HAP-1 (cell line): ENCODE results near the gene SLC25A5.

Experiments
- DNase-seq, 2 experiments: peaks; one replicate each; pipeline ENCODE4 v3.0.0-alpha.2; 2016 to 2020; ENCODE audit warnings: low spot score in 2 of 2
- H3K27me3 ChIP-seq: fragments of 250-450 bp; sonication (Bioruptor Pico); 2 replicates; pipeline ENCODE4 v1.5.1; 2020; ENCODE audit warnings: low read depth, mild to moderate bottlenecking, moderate library complexity
- H3K36me3 ChIP-seq: fragments of 250-450 bp; sonication (Bioruptor Pico); replicated peaks from 2 replicates; pipeline ENCODE4 v1.5.1; 2020; ENCODE audit warnings: mild to moderate bottlenecking
- H3K4me1 ChIP-seq: fragments of 250-450 bp; sonication (Bioruptor Pico); 2 replicates; pipeline ENCODE4 v1.5.1; 2020; ENCODE audit warnings: mild to moderate bottlenecking
- H3K4me3 ChIP-seq: fragments of 250-450 bp; sonication (Bioruptor Pico); 2 replicates; pipeline ENCODE4 v1.5.1; 2020; ENCODE audit warnings: mild to moderate bottlenecking, moderate library complexity
- H3K9me3 ChIP-seq: fragments of 250-450 bp; sonication (Bioruptor Pico); 2 replicates; pipeline ENCODE4 v1.5.1; 2020; ENCODE audit warnings: mild to moderate bottlenecking, moderate library complexity
- in situ Hi-C: fragments of 300-500 bp; cut with MboI; formaldehyde crosslinking; loops from 3 replicates; pipeline ENCODE4 v1.14.3; 2020; ENCODE audit warnings: low sequenced_read_pairs, inconsistent platforms, mixed read lengths

Gene SLC25A5

GRCh38 chrX:119465555-119465954 is 2.7 kb upstream of the SLC25A5 start:
- in situ Hi-C loops = no loop called here
- H3K27me3 ChIP-seq = no peaks in the 10 kb centered on the region
- no peak overlapping the region for H3K4me3 ChIP-seq
- DNase-seq = no peak
- peaks cover 21% of the 10 kb centered on the region for H3K36me3 ChIP-seq
- H3K9me3 ChIP-seq = no peaks in the 10 kb centered on the region
- H3K4me1 ChIP-seq = peaks cover 11% of the 10 kb centered on the region

- in situ Hi-C loops = no loop called here
- Histone ChIP-seq H3K27me3 (no peaks in the 10 kb centered on the region), H3K4me1 (peaks cover 11% of the 10 kb centered on the region), H3K9me3 (no peaks in the 10 kb centered on the region), H3K4me3 (no peak overlapping the region), H3K36me3 (peaks cover 34% of the 10 kb centered on the region)
- no peak for DNase-seq
These were observed 1.3 kb upstream of the SLC25A5 start for GRCh38 chrX:119466970-119467369.

DNA sequence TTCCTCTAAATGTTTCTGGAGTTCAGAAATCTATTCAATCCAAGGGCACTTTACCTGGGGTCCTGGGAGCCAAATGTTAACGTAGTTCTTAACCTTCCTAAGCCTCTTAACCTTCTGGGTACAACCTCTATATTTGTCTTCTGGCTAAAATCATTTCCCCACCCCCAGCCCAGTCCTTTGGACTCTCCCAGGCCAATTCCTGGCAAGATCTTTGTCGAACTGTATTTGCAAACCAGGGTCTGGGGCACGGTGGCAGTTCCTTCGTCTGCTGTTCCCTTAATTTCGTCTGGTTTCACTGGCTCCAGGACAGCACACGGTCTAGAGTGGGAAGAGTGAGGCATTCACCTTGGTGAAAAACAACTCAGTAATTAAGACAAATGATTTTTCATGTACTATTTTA is 811 bp upstream of the SLC25A5 start:
- H3K36me3 ChIP-seq = peaks cover 34% of the 10 kb centered on the region
- in situ Hi-C loops = no loop called here
- H3K9me3 ChIP-seq = no peaks in the 10 kb centered on the region
- no peaks in the 10 kb centered on the region for H3K27me3 ChIP-seq
- peak overlapping the region; percentile 95; the same call in 1 of the 2 replicates for H3K4me3 ChIP-seq
- DNase-seq = no peak
- H3K4me1 ChIP-seq = peaks cover 13% of the 10 kb centered on the region

DNA sequence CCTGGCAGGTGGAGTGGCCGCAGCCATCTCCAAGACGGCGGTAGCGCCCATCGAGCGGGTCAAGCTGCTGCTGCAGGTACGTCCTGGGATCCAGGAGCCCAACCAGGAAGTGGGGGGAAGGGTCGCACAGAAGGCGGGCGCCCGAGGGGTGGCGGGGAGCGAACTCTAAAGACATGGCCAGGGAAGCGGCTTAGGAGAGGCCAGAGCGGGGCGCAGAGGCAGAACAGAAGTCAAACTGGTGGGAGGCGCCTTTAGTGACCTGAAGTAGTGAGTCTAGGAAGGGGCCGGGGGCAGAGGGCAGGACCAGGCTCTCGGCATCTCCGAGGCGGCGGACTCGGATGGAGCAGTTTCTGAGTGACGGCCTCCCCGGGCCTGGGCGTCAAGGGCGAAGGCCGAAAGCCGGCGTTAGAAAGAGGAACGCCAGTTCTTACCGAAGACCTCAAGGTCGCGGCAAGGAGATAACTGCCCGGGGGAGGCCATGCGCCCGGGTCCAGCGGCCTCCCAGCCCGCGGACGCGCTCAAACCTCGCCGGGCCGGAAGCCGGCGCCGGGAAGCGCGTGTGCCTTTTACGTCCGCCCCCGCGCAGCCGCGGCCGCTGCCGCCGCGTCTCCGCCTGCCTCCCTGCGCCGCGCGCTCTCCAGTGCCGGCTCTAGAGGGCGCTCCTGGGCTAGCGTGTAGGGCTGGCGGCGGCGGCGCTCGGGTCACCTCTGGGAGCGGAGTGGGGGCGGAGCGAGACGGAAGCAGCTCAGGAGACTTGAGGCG is 488 bp downstream of the SLC25A5 start:
- Histone ChIP-seq H3K27me3 (no peaks in the 10 kb centered on the region), H3K9me3 (no peaks in the 10 kb centered on the region), H3K4me3 (peak overlapping the region; percentile 95), H3K4me1 (peaks cover 13% of the 10 kb centered on the region), H3K36me3 (peaks cover 34% of the 10 kb centered on the region)
- DNase-seq = peak; percentile 82 to 96
- in situ Hi-C loops = no loop called here

DNA sequence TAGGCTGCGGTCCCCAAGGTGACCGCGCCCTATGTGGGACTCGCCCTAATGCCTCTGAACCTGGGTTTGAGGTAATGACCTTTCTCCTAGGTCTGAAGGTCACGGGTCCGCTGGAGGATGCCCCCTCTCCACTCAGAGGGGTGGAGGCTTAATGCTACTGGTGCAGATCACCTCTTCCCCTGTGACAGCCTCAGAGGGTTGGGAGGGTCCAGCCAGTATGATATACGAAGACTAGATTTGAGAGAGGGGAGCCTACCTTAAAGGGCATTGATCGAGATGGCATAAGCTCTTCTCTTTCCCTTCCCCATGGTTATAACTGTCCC is 1.0 kb downstream of the SLC25A5 start:
- no peak for DNase-seq
- in situ Hi-C loops = no loop called here
- Histone ChIP-seq H3K4me1 (peaks cover 13% of the 10 kb centered on the region), H3K36me3 (peaks cover 34% of the 10 kb centered on the region), H3K27me3 (no peaks in the 10 kb centered on the region), H3K9me3 (no peaks in the 10 kb centered on the region), H3K4me3 (peak overlapping the region; percentile 95)

GRCh38 chrX:119474615-119475388 is 6.6 kb downstream of the SLC25A5 start:
- Histone ChIP-seq H3K4me1 (peaks cover 30% of the 10 kb centered on the region), H3K9me3 (no peaks in the 10 kb centered on the region), H3K4me3 (no peak overlapping the region), H3K36me3 (peaks cover 21% of the 10 kb centered on the region), H3K27me3 (no peaks in the 10 kb centered on the region)
- no peak for DNase-seq
- in situ Hi-C loops = no loop called here

DNA sequence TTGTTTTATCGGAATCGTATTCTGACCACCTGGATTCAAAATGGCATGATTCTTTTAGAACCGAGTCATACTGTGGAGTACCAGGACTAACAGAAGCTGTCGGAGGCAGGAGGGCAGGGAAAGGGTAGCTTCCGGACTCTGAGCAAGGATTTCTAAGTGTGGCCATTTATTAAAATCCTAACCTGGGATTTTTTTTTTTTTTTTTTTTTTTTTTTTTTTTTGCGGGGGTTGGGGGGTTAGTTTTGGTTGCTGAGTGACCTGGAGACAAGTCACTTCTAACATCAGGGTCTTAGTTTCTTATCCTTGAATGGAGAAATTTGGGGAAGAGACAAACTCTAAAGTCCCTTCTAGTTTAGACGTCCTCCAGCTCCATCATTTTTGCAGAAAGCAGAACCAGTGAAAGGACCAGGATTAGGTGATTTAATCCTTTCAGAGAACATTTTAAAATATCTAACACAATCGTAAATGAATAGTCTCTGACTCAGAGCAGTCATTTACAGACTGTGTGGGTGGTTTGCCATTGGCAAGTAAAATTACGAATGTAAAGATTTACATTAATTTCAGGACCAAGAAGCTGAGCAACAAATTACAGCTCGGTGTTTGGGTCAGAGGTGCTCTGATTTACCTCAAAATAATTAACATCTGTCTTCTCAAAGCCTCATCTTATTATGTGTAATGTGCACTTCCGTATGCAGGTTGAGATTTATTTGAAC is 7.3 kb downstream of the SLC25A5 start:
- in situ Hi-C loops = no loop called here
- peaks cover 13% of the 10 kb centered on the region for H3K36me3 ChIP-seq
- no peaks in the 10 kb centered on the region for H3K27me3 ChIP-seq
- no peak overlapping the region for H3K4me3 ChIP-seq
- H3K9me3 ChIP-seq = no peaks in the 10 kb centered on the region
- H3K4me1 ChIP-seq = peaks cover 30% of the 10 kb centered on the region
- no peak for DNase-seq

- H3K9me3 ChIP-seq = no peaks in the 10 kb centered on the region
- H3K4me1 ChIP-seq = peaks cover 37% of the 10 kb centered on the region
- H3K4me3 ChIP-seq = no peak overlapping the region
- in situ Hi-C loops = no loop called here
- no peaks in the 10 kb centered on the region for H3K27me3 ChIP-seq
- no peak for DNase-seq
- H3K36me3 ChIP-seq = no peaks in the 10 kb centered on the region
These were observed 9.6 kb downstream of the SLC25A5 start for GRCh38 chrX:119477812-119478232.

GRCh38 chrX:119478504-119478903 is 10.3 kb downstream of the SLC25A5 start:
- Histone ChIP-seq H3K4me3 (no peak overlapping the region), H3K9me3 (no peaks in the 10 kb centered on the region), H3K27me3 (no peaks in the 10 kb centered on the region), H3K36me3 (no peaks in the 10 kb centered on the region), H3K4me1 (peaks cover 41% of the 10 kb centered on the region)
- peak in 1 of 2 experiments; percentile 60 for DNase-seq
- in situ Hi-C loops = no loop called here

- no peaks in the 10 kb centered on the region for H3K36me3 ChIP-seq
- H3K4me1 ChIP-seq = peaks cover 41% of the 10 kb centered on the region
- DNase-seq = no peak
- H3K4me3 ChIP-seq = no peak overlapping the region
- no peaks in the 10 kb centered on the region for H3K27me3 ChIP-seq
- no peaks in the 10 kb centered on the region for H3K9me3 ChIP-seq
- in situ Hi-C loops = no loop called here
These were observed 11.6 kb downstream of the SLC25A5 start for GRCh38 chrX:119479845-119480244.

DNA sequence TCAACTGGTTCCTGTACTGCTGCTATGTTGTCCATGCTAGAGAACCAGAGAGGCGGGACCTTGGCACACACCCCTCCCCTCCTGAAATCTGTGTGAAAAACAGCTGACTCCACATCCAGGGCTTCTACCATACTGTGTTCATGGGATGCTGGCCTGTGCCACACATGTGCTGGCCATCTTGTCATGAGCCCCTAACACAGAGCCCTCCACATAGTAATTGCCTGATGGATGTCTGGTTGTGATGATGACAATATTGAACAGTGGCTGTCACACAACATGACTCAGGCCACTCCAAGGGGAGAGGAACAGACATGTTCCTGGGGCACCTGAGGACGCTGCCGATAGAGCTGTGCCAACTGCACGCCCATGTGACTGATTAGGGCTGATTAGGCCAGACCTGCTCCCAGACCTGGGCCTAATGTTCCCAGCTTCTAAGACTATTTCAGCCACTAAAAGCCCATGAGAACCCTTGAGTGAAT is 13.1 kb downstream of the SLC25A5 start:
- H3K27me3 ChIP-seq = no peaks in the 10 kb centered on the region
- H3K36me3 ChIP-seq = no peaks in the 10 kb centered on the region
- DNase-seq = no peak
- H3K9me3 ChIP-seq = no peaks in the 10 kb centered on the region
- no peak overlapping the region for H3K4me3 ChIP-seq
- H3K4me1 ChIP-seq = peaks cover 33% of the 10 kb centered on the region
- in situ Hi-C loops = no loop called here

GRCh38 chrX:119482041-119482440 is 13.8 kb downstream of the SLC25A5 start:
- Histone ChIP-seq H3K4me3 (no peak overlapping the region; the same call in 1 of the 2 replicates), H3K9me3 (no peaks in the 10 kb centered on the region), H3K4me1 (peaks cover 30% of the 10 kb centered on the region), H3K36me3 (no peaks in the 10 kb centered on the region), H3K27me3 (no peaks in the 10 kb centered on the region)
- in situ Hi-C loops = no loop called here
- no peak for DNase-seq

DNA sequence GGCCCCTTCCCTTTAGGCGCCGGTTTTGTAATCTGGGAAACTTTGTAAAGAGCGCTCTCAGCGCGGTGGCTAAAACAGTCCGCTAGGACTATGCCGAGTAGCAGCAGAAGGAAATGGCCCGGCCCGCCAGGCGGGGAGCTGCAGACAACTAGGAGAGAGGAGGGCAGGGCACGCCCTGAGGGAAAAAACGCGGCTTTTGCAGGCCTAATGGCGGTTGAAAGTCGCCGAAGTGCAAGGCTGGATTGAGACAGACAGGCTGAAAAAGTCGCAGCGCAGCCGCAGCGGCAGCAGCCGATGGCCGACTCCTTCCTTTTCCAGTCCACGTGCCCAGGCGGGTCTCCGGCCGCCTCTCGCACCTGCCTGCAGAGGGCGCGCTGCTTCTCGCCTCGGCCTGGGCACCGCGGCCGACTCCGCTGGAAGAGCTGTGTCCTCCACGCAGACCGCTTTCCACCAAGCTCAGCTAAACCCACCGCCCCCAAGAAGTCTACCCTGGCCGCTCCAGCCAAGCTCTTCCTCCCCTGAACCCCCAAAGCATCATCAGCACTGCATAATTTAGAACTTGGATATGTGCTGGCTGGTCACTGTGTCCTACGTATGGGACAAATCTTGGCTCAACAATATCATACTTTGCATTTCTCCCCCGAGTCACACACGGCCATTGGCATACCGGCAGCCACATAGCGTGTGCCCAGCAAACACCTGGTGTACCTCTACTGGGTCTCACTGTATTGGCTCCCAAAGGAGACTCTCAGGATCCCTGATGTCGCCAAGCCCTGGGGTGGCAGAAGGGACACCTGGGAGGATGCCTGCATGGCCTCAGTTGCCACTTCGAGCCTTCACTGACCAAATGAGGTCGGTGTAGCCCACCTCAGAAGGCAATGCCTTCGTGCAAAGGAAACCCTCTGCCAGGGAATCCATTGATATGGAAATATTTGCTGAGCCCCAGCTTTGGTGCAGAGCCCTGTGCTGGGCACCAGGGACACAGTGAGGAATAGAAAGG is 14.5 kb downstream of the SLC25A5 start:
- H3K4me1 ChIP-seq = peaks cover 27% of the 10 kb centered on the region
- H3K27me3 ChIP-seq = no peaks in the 10 kb centered on the region
- DNase-seq = peak; percentile 77 to 88
- H3K9me3 ChIP-seq = no peaks in the 10 kb centered on the region
- peak overlapping the region; percentile 13 for H3K4me3 ChIP-seq
- no peaks in the 10 kb centered on the region for H3K36me3 ChIP-seq
- in situ Hi-C loops = no loop called here
